LoVo (cell line): ENCODE results near the gene ESR2.
A peak's percentile ranks its signal among the peaks of the same experiment; 100 is the strongest.

Experiments used
- DNase-seq: peaks from one replicate; pipeline ENCODE4 v3.0.0-alpha.2; 2016; ENCODE audit warnings: low spot score

ESR2 gene

DNA sequence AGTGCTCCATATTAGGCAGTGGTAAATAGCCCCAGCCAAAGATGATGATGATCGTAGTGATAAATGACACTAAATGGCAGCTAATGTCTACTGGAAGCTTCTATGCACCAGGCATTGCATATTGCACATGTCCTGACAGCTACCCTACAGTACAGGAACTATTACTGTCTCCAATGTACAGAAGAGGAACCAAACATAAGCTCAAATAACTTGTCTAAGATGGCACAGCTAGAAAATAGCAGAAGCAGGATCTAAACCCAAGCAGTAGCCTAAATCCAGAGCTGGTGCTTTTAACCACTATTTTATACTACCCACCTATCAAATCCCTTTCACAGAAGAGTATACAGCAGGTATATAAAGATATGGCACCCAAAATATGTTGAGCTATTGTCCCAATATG is 28.9 kb downstream of the ESR2 start:
- no peak for DNase-seq

DNA sequence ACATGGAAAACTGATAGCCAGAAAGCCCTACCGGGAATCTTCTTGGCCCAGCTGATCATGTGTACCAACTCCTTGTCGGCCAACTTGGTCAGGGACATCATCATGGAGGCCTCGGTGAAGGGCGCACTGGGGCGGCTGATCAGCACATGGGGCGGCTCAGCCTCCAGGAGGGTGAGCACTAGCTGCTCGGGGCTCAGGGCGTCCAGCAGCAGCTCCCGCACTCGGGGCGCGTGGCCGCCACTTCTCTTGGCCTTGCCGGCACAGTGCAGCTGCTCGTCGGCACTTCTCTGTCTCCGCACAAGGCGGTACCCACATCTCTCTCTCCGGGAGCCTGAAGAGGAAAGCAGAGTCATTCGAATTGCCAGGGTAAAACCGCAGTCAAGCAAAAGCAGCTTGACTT is 33.8 kb downstream of the ESR2 start:
- no peak for DNase-seq

DNA sequence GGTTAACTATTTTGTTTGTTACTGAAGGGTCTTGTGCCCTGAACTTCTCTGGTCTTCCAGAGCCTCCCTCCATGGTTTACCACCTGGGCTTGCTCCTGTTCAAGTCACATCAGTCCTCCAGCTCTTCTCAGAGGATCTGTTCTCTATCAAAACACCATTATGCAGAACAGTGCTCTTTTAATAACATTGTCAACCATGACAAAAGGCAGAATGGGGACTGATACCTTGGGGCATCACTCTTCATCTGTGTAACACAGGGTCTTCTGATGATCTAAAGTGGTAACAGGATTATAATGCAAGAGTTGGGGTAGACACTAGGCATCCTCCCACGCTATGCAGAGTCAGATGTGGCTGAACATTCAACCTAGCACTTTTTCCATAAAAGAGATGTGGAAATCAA is 38.4 kb downstream of the ESR2 start:
- no peak for DNase-seq

GRCh38 chr14:64253672-64254071 is 40.5 kb downstream of the ESR2 start:
- no peak for DNase-seq

DNA sequence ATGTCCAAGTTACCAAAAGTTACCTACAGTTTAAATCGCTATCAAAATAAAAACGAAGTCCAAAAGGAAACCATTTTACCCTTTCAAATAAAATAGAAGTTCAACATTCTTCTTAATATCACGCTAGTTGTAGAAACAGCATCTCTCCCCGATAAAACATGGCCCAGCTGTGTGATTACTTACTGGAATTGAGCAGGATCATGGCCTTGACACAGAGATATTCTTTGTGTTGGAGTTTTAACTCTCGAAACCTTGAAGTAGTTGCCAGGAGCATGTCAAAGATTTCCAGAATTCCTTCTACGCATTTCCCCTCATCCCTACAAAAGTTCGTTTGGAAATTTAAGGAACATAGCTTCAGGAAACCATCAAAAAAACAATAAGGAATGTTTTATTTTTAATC is 44.8 kb downstream of the ESR2 start:
- no peak for DNase-seq

GRCh38 chr14:64248689-64249088 is 45.5 kb downstream of the ESR2 start:
- no peak for DNase-seq

- no peak for DNase-seq
Observed at GRCh38 chr14:64247195-64247594, 47.0 kb downstream of the ESR2 start.

DNA sequence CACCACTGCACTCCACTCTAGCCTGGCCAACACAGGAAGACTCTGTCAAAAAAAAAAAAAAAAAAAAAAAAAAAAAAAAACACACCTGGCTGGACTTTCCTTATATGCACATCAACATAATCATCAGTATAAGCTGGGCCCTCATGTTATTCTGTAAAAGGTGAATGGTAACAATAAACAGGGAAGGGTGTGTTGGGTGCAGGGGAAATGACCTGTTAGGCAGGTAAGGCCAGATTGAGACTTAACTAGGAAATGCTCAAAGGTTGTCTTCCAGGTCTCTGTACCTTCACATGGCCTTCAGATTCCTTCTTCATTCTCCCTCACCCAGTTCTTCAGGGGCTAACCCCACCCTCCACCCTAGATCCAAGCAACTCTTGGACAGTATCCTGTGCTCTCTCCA is 47.5 kb downstream of the ESR2 start:
- DNase-seq, result no peak

DNA sequence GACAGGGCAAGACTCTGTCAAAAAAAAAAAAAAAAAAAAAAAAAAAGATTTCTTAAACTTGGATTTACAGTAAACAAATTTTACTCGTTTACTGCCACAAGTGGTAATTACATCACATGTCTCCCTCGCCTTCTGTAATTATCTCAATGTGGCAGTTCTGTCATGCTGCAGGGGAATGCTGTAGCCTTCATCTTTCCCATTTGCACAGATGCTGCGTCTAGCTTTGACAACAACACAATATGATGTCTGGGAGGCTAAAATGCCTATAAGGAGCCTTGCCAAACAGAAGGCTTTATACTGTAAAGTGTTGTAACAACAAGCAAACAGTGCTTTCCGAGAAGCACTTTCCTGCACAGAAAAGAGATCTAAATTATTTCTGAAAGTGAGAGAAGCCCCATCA is 48.7 kb downstream of the ESR2 start:
- DNase-seq, result no peak

DNA sequence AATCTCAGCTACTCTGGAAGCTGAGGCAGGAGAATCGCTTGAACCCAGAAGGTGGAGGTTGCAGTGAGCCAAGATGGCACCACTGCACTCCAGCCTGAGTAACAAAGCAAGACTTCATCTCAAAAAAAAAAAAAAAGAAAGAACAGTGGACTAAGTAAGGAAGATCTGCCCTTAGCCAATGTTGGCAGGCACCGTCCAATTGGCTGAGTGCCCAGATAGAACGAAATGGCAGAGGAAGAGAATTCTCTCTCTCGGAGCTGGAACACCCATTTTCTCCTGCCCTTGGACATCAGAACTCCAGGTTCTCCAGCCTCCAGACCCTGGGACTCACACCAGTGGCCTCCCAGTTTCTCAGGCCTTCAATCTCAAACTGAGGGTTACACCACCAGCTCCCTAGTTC is 49.9 kb downstream of the ESR2 start:
- no peak for DNase-seq

GRCh38 chr14:64238631-64239030 is 55.5 kb downstream of the ESR2 start:
- no peak for DNase-seq

- no peak for DNase-seq
Observed at GRCh38 chr14:64238049-64238448, 56.1 kb downstream of the ESR2 start.

DNA sequence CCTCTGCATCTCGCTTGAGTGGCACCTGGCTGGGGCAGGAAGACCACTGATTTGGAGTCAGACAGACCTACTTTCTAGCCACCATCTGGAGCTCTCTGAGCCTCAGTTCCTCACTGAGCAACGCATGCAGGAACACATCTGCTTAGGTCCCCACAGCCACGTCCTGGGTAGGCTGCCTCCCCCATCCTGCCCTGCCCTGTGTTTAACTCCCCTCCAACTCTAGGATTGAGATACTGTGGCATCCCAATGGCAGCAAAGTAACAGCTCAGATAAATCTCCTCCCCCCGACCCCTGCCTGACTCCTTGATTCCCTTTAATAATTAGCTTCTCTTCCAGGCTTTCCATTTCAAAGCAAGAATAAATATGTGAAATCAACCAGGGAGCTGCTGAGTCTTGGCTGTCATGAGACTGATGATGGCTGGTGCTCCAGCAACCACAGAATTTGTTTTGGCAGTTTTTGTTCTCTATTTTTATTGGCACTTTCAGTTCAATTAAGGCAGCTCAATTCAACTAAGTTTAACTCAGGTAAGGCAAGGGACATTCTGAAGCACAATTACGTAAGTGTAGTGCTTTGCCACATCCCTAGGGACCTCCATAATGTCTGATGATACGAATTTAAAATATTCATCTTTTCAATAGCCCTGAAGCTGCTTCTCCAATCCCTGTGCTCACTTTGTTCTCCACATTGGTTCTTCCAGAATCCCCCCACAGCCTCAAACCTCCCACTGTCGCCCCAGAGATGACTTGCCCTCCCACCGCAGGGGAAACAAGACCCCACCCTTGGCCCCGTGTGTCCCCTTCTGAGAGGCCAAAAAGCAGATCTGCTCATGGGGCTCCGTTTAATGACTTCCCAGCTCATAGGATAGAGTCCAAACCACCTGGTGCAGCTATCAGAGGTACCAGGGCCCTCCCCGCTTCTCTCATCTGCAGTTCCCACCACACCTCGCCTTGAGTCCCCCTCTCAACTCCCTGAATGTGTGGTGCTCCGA is 58.2 kb downstream of the ESR2 start:
- no peak for DNase-seq

- peak; percentile 16 for DNase-seq
Observed at GRCh38 chr14:64234877-64235651, 59.1 kb downstream of the ESR2 start.

DNA sequence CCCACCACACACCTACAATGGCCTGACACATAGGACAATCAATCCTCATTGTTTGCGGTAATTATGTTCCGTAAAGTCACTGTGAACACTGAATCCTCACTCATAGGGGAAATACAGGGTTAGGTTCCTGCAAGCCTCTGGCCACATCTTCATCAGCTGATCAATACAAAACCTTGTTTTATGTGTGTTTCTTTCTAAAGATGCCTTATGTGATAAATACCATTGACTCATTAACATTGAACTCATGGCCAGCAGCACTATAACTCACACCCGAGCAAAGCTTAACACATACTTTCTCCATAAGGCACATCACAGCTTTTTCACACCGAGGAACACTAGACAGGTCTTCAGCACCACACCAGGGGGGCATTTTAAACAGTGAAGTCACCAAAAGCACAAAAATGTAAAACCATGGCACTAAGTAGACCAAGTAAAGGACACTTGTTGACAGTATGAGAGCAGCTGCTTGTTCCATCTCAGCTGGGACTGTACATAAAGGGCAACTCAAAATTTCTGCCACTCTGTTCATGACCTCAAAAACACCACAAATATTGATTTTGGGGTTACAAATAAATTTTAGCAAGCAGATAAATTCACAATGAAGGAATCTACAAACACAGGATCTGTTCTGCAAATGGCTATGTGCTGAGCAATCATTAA is 60.5 kb downstream of the ESR2 start:
- DNase-seq, result no peak

- DNase-seq, result no peak
Observed at GRCh38 chr14:64232944-64233343, 61.2 kb downstream of the ESR2 start.

DNA sequence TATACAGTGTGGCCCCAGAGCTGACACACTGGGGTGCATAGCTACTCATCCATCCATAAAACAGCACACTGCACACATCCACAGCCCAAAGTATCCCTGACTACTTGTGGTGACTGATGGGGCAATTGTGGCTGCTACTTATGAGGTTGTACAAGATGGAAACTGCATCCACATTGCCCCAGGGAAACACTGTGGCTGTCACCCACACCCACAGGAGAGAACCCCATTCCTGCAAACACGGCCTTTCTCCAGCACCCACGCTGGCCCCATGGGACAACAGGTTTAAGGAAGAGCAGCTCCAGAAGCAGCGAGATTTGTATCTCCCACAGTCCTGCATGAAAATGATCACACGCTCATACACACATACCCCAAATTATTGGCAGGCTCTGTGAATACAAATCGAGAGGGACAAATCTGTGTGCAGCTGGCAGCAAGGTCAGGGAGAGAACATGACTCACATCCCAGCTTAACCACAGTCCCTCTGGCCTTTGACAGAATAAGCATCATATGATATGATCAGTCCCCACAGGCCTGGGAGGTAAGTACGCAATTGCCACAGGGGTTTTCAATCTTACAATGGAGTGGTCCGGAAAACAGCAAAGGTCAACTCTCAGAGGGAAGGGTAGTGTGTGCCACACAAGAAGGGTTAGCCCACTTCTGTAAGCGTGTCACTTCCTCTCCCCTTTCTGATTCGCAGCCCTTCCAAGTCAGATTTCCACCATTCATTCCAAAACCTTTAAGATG is 61.9 kb downstream of the ESR2 start:
- DNase-seq, result no peak

DNA sequence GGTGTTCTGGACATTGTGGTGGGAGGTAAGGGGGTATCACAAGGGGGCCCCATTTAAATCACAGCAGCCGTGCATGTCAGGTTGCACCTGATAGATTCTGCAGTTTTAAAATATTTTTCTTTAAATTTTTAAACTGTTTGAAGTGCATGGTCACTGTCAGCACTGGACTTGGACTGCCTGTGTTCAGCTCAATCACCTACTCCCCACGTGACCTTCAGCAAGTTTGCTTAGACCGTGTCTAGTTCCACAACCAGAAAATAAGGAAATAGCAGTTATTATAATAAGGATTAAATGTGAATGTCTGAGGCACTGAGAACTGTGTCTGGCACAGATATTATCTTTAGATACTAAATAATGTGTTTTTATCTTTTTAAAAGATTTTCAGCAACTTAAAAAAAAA is 64.7 kb downstream of the ESR2 start:
- no peak for DNase-seq

DNA sequence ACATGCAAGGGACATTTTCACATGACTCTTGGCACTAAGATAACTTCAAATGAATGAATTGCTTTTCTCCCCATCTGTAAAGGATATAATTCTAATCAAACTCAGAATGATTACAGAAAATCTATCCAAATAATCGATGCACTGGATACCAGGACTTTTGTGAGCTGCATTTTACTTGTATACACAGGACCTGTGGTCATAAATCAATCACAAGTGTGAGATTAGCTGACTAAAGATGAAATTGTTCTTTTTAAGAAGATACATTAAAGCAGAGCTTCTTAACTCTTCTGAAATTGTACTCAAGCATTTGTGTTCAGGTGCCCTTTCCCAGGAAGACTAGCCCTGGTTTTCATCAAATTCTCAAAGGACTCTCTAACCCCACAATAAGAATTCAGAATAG is 66.3 kb downstream of the ESR2 start:
- DNase-seq, result no peak

- DNase-seq, result no peak
Observed at GRCh38 chr14:64225151-64225757, 68.9 kb downstream of the ESR2 start.

GRCh38 chr14:64221391-64222003 is 72.7 kb downstream of the ESR2 start:
- no peak for DNase-seq
